Measurements from ENCODE around the gene RCE1. TPM values are rescaled to one million over a fixed set of nuclear protein-coding genes. Genes with fewer than 3 reads are reported as not detected.
"Not testable (repeated sequence)": the region's sequence is repeated elsewhere in the genome, so short reads cannot be mapped to it uniquely, and the experiment has no call there.

Gene RCE1
- total RNA-seq: 17.6 TPM

GRCh38 chr11:66842896-66843775, at the start of gene RCE1:
Gene RCE1, plus strand, starts transcription at chr11:66843441. Its CDS starts 15 bp downstream, at chr11:66843456.
- peak; percentile 92 for DNase-seq (ENCODE audit: low spot score)

- DNase-seq (ENCODE audit: low spot score): not testable (repeated sequence)
These were observed 43.4 kb upstream of the RCE1 start for GRCh38 chr11:66799815-66800214.

- DNase-seq (ENCODE audit: low spot score): no peak
These were observed 42.4 kb upstream of the RCE1 start for GRCh38 chr11:66800720-66801428.

- no peak for DNase-seq (ENCODE audit: low spot score)
These were observed 33.6 kb upstream of the RCE1 start for GRCh38 chr11:66809592-66809991.

- DNase-seq (ENCODE audit: low spot score): no peak
These were observed 32.6 kb upstream of the RCE1 start for GRCh38 chr11:66810576-66811185.

GRCh38 chr11:66814678-66815077, 28.6 kb upstream of the RCE1 start:
- no peak for DNase-seq (ENCODE audit: low spot score)

- no peak for DNase-seq (ENCODE audit: low spot score)
These were observed 27.6 kb upstream of the RCE1 start for GRCh38 chr11:66815646-66816045.

- DNase-seq (ENCODE audit: low spot score): no peak
These were observed 24.8 kb upstream of the RCE1 start for GRCh38 chr11:66818231-66818955.

- no peak for DNase-seq (ENCODE audit: low spot score)
These were observed 22.9 kb upstream of the RCE1 start for GRCh38 chr11:66820381-66820780.

- DNase-seq (ENCODE audit: low spot score): no peak
These were observed 22.3 kb upstream of the RCE1 start for GRCh38 chr11:66820901-66821300.

- DNase-seq (ENCODE audit: low spot score): no peak
These were observed 19.5 kb upstream of the RCE1 start for GRCh38 chr11:66823700-66824099.

- not testable (repeated sequence) for DNase-seq (ENCODE audit: low spot score)
These were observed 18.7 kb upstream of the RCE1 start for GRCh38 chr11:66824573-66824972.

- DNase-seq (ENCODE audit: low spot score): no peak
These were observed 8.7 kb upstream of the RCE1 start for GRCh38 chr11:66834539-66834845.

GRCh38 chr11:66834943-66835342, 8.3 kb upstream of the RCE1 start:
- DNase-seq (ENCODE audit: low spot score): no peak

GRCh38 chr11:66835768-66836405, 7.4 kb upstream of the RCE1 start:
- no peak for DNase-seq (ENCODE audit: low spot score)

- DNase-seq (ENCODE audit: low spot score): no peak
These were observed 2.7 kb upstream of the RCE1 start for GRCh38 chr11:66840317-66841091.

GRCh38 chr11:66841861-66842260, 1.4 kb upstream of the RCE1 start:
- DNase-seq (ENCODE audit: low spot score): no peak

- no peak for DNase-seq (ENCODE audit: low spot score)
These were observed 743 bp upstream of the RCE1 start for GRCh38 chr11:66842501-66842895.

- no peak for DNase-seq (ENCODE audit: low spot score)
These were observed 695 bp downstream of the RCE1 start for GRCh38 chr11:66843776-66844495.

GRCh38 chr11:66844496-66845142, 1.4 kb downstream of the RCE1 start:
- no peak for DNase-seq (ENCODE audit: low spot score)
